Right renal cortex interstitium (tissue), 3 donors: ENCODE data around the gene SPTB. TPM values are rescaled to one million over a fixed set of nuclear protein-coding genes. Genes with fewer than 3 reads are reported as not detected.

Experiments
- DNase-seq, 3 donors: peaks; one replicate each; pipeline ENCODE4 v3.0.0-alpha.2; 2013; ENCODE audit warnings: low read depth in 3 of 3, low spot score in 2 of 3
- polyA plus RNA-seq, 3 donors: library from polyadenylated mRNA; unstranded; fragments of 120-200 nt; gene quantifications; one replicate each; pipeline ENCODE4 v1.2.1, GENCODE V29; 2013; ENCODE audit not compliant: insufficient read length in 3 of 3

Gene SPTB
- polyA plus RNA-seq, 3 donors, result 11.0 to 13.2 (median 12.6) TPM

DNA sequence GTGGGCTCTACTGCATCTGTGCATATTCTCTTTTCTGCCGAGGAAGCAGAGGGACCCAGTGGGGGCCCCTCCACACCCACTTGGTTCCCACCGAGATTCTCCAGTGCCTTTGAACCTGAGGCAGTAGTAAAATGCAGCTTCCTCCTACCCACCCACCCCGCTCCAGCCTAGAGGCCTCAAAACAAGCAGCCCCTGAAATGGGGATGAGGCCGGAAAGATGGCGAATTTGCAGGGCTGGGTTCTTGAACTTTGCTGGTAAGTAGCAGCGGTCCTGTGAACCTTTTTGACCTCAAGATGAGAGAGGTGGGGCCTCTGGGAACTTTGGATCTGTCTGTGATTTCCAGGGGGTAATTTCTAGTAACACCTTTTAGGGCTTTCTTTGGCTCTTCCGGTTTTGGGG, 160.1 kb downstream of the SPTB start:
- no peak for DNase-seq

DNA sequence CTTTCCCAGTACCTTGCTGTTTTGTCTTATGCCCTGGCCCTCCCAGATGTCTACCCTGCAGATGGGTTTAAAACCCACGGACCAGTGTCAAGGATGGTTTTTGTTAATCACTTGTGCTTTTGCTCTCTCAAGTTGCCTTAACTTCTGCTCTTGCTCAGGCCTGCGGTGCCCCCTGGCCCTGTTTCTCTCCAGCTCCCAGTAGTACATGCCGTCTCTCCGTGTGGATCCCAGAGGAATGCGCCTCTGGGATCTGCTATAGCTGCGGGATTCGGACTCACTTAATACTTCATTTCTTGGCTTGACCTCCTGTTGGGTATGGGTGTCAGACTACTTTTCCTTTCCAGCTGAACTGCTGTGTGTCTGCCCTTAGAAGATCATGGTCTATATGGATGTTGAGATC, 160.9 kb downstream of the SPTB start:
- DNase-seq, result no peak

GRCh38 chr14:64717870-64718269, 161.8 kb downstream of the SPTB start:
- DNase-seq, result no peak

GRCh38 chr14:64715628-64716412, 163.9 kb downstream of the SPTB start:
- DNase-seq, result no peak

GRCh38 chr14:64715146-64715627, 164.5 kb downstream of the SPTB start:
- DNase-seq, result no peak

DNA sequence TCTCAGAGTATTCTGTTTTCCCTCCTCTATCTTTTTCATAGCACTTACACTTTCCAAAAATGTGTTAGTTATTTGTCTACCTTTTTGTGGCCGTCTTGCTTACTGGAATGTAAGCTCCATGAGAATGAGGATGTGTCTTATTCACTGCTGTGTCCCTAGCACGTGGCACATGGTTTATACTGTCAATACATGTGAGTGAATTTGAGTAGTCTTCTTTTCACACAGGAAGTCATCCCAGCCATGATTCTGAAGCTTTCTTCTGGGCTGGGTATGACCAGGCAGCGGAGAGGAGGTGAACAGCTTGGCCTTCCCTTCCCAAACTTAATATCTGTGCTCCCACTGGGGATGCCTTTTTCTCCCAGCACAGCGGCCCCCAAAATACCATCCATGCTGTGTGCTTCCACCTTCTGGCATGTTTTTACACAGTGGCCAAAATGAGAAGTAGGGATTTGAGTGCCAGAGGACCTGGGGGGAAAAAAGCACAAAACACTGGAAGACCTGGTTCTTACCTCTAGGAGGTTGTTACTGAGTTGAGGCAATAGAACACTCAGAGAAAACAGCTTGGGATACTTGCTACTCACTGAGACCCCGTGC, 165.2 kb downstream of the SPTB start:
- DNase-seq, result no peak

- DNase-seq, result no peak
Observed at GRCh38 chr14:64713677-64714076, 166.0 kb downstream of the SPTB start.

- no peak for DNase-seq
Observed at GRCh38 chr14:64711039-64711438, 168.7 kb downstream of the SPTB start.

GRCh38 chr14:64709126-64709525, 170.6 kb downstream of the SPTB start:
- no peak for DNase-seq

DNA sequence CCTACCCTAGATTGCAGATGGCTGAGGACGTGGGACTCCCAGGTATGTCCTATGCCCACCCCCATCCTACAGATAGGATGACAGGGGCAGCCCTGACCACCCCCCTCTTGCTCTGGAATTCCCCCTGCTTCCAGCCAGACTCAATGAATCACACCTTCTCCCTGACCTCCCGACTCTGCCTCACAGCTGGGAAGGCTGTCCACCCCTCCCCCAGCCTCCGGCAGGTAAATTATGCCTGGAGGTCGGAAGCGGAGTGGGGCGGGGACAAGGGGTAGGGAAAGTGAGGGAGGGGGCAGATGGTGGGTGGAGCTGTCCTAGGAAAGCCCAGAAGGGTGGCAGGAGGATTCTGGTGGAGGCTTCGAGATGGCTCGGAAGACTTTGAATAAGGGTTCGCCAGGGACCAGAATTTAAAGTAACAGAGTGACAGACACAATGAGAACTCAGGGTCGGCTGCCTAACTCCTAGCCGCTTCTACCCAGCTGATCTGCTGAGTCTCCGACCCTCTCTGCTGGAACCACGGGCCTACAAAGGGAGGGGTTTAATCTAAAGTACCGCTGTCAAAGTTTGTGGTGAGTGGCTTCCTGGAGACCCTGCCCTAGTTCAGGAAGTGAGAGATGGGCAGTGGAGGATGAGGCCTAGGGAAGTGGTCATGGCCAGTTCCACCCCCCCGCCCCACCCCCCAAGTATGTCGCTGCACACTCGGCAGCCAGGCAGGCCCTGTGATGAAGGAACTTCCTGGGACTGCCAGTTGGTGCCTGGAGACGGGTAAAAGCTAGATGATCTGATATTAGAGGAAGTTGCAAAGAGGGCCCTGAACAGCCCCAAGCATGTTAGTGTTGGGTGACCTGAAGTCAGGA, 171.3 kb downstream of the SPTB start:
- no peak for DNase-seq

DNA sequence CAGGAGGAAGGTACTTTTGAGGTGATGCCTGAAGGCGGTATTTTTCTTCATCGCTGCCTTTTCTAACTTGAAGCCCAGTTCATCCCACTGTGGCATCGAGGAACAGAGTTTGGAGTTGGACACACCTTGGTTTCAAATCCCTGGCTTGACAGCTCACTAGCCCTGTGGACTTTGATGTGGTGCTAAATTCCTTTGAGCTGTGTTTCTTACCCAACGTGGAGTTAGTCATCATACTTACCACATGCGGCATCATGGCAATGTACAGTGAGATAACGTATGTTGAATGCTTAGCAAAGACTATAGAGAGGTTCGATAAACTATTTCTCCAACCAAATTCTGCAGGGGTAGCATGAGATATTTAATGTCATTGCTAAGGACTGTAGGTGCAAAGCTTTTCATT, 172.0 kb downstream of the SPTB start:
- DNase-seq, result no peak

DNA sequence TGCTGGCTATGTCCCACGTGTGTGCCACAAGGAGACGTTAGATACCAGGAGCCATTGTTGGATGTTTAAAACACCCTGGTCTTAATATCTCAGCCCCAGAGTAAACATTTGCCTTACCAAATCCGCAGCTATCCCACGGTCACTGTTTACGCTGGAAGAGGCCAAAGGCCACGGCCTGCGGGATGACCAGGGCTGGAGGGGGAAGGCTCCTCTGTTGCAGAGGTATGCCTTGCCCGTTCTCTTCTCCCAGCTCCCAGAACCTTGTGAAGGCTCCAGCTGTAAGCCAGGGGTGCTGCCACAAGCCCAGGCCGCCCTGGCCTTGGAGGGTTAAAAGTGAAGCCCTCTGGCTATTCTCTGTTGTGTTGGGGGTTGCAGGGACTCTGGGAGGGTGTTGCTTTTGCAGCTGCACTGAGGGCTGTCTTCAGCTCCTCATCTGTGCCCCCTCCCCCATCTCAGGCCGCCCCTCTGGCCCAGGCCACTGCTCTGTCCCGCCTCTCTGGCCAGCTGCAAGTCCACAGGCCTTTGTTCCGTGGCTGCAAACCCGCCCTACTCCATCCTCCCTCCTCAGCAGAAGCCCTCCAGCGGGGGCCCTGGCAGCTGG, 173.0 kb downstream of the SPTB start:
- no peak for DNase-seq

DNA sequence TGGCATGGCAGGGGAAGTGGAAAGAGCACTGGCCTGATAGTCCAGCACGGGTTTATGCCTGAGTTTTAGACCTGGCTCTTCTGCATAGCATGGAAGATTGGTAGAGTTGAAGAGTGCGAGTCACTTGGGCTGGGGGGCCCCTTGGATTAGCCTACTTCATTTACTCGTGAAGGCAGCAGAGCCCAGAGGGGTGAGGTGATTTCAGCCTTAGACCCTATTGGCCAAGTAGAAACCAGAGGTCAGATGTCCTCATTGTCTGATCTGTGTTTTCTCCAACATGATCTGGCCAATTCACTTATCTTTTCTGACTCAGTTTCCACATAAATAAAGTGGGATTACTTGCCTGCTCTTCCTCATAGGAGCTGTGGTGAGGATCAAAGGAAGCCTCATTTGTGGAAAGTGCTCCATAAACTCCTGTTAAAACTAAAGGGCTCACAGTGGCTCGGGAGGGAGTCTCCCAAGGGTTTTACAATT, 173.6 kb downstream of the SPTB start:
- no peak for DNase-seq

DNA sequence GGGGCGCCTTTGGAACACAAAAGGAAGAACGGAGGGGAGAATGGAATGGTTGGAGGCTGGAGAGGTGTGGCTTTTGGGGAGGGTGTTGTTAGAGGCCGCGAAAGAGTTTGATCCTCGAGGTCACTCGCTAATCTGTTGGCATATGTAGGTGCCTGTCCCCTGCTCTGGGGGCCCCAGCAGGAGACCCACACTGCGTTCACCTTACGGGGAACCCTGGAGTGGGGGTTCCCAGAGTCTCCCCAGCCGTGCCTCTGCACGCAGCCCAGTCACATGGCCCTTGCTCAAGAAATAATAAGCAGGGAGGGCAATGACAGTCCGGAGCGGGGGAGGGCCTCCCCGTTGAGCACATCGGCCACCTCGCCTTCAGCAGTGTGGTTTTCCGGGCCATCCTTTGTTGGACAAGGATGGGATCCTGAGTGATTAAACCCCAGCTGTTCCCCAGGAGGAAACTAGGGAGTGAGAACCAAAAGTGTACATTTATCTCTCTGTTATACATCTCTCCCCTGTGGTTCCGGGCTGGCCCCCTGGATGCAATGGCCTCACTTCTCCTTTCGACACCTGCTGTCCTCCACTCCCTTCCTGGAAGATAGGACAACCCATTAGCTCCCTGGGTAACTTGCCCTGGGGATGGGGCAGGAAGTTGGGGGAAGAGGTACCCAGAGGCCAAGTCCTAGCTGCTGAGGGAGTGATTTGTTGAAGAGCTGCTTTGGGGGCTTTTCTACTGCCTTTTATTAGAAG, 174.2 kb downstream of the SPTB start:
- DNase-seq, result no peak

DNA sequence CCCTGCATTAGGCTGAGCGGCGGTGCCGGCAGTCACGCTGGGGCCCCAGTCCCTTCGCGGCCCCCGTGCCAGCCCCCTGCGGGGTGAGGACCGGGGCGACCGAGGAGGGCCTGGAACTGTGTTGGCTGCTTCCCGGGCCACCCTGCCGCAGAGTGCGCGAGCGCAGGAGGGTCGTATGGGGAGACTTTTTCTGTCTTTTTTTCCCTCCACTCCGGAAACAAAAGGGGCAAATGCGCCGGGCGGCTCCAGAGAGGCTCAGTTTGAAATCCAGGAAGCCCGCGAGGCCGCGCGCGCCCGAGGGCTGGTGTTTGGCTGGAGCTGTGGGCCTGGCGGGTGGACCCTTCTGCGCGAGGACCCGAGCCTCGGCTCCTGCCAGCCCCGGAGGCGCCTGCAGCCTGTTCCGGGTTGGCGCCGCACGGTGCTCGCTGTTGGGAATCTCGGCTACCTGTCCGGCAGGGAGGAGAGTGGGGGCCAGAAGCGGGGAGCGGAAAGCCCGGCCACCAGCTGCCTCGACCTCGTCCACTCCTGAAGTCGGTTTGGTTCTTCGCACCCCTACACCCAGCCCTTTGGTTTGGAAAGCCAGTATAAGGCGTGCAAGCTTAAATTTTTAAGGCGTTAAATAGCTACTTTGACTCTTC, 174.8 kb downstream of the SPTB start:
- DNase-seq, result no peak

DNA sequence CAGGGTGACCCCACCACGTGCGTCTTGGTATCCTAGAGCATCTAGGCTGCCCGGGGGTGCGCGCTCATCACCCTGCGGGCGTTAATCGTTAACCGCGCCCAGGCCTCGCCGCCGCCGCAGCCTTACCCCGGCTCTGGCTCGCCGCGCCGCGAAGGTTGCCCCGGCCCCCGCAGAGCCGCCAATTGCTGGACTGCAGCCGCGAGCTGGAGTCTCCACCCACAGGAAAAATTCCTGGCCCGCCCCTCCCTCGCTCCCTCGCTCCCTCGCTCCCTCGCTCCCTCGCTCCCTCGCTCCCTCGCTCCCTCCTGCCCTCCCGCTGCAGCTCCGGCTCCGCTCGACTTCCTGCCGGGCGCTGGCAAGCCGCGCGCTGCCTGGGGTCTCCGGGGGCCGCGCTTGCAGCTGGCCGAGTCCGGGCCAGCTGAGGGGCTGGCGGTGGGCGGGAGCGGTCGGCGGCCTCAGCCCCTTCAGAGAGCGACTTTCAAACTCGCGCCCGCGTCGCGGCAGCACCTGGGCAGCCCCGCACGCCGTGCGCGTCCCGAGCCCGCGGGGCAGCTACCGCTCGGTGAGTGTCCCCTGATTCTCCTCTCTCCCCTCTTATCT, 175.5 kb downstream of the SPTB start, which contains the start of gene PLEKHG3:
PLEKHG3 (plus strand) TSS at position 282 of the 600 bp plus-strand sequence. CDS start 23,208 bp downstream, outside the sequence.
- no peak for DNase-seq

DNA sequence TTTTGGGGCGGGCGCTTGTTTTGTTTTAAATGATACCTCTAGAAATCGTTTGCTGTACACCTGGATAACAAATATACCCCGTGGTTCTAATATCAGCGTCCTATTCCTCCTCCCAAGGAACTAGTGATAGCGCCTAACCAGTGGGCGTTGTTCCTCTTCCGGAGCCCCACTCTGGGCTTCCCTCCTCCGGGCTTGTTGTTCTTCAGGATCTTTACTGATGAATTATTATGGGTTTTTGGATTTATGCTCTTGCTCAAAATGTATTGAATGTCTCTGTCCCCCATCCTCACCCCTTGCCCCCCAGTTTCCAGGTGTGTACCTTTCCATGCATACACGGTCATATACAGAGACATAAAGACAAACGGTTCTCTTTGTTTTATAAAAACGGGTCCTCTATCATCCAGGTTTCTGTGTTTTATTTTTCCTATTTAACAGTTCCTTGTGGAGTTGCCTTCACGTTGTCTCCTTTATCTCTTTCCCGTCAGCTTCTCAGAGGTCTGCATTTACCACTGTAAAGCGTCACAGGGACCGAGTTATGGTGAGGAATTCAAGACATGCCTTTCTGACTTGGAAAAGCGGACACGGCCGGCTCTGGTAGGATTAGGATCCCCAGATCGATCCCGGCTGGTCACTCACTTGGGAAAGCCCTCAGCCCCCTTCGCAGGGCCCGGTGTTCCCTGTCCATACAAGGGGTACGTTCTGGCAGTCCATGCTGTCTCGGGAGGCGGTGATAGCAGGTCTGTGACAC, 176.1 kb downstream of the SPTB start:
- no peak for DNase-seq
